Prostate gland (tissue), 2 donors: ENCODE measurements around the gene DMBT1.

Experiments
- CTCF ChIP-seq, 4 experiments: fragments of 200-600 bp in 2 of 4; fragments of 450-650 bp in 2 of 4; sonication (generic) in 2 of 4; IDR thresholded peaks; 1 replicate in 3 of 4; 2 replicates in 1 of 4; pipeline ENCODE4 v1.5.1; 2016 to 2019; ENCODE audit warnings: antibody characterized with exemption in 4 of 4, mild to moderate bottlenecking in 2 of 4, moderate library complexity in 2 of 4
- POLR2A ChIP-seq: fragments of 450-650 bp; IDR thresholded peaks from one replicate; pipeline ENCODE4 v1.6.1; 2016; ENCODE audit warnings: antibody characterized with exemption, mild to moderate bottlenecking

GRCh38 chr10:122591736-122592135 lies 31.2 kb downstream of the DMBT1 start:
- no peak for TF ChIP-seq CTCF (IDR thresholded peaks at IDR 0.05)
- TF ChIP-seq POLR2A, result no peak
